Gastroesophageal sphincter (tissue), 4 donors: Measurements from ENCODE around the gene AGRP. TPM values are rescaled to one million over a fixed set of nuclear protein-coding genes. Genes with fewer than 3 reads are reported as not detected.

Experiments
- ATAC-seq: fragments of 150-250 bp; one replicate; pipeline ENCODE4 v1.9.1; 2016; ENCODE audit warnings: mild to moderate bottlenecking, moderate library complexity
- H3K27ac ChIP-seq, 4 donors: fragments of 200-600 bp; sonication (generic) in 3 of 4; 1 replicate in 3 of 4; 2 replicates in 1 of 4; pipeline ENCODE4 v1.5.1; 2016 to 2019
- H3K27me3 ChIP-seq: fragments of 200-600 bp; sonication (generic); one replicate; pipeline ENCODE4 v1.5.1; 2019
- H3K36me3 ChIP-seq, 2 donors: fragments of 200-600 bp; sonication (generic); one replicate each; pipeline ENCODE4 v1.5.1; 2019; ENCODE audit warnings: control low read depth in 1 of 2
- H3K4me1 ChIP-seq, 3 donors: fragments of 200-600 bp; sonication (generic); 1 replicate in 2 of 3; 2 replicates in 1 of 3; pipeline ENCODE4 v1.5.1; 2016 to 2019; ENCODE audit warnings: control low read depth in 2 of 3
- H3K4me3 ChIP-seq, 2 donors: fragments of 200-600 bp; sonication (generic); one replicate each; pipeline ENCODE4 v1.5.1; 2019; ENCODE audit warnings: mild to moderate bottlenecking in 1 of 2, moderate library complexity in 1 of 2
- H3K9me3 ChIP-seq, 3 donors: fragments of 200-600 bp; sonication (generic); one replicate each; pipeline ENCODE4 v1.5.1; 2017 to 2019; ENCODE audit warnings: control low read depth in 2 of 3
- EP300 ChIP-seq: sonication (generic); formaldehyde crosslinking; IDR thresholded peaks from one replicate; pipeline ENCODE4 v1.6.1; 2017; ENCODE audit warnings: antibody characterized with exemption, mild to moderate bottlenecking
- POLR2A ChIP-seq, 2 donors: fragments of 450-650 bp; IDR thresholded peaks; one replicate each; pipeline ENCODE4 v1.6.1; 2017; ENCODE audit warnings: antibody characterized with exemption in 2 of 2, mild to moderate bottlenecking in 2 of 2, moderate library complexity in 1 of 2
- POLR2AphosphoS5 ChIP-seq: sonication (generic); formaldehyde crosslinking; IDR thresholded peaks from one replicate; pipeline ENCODE4 v1.6.1; 2017; ENCODE audit warnings: antibody characterized with exemption
- WGBS, 2 donors: methylation state at CpG; one replicate each; pipeline ENCODE4 v1.1.5; 2018; ENCODE audit warnings: low coverage in 1 of 2; 5-methylcytosine and 5-hydroxymethylcytosine counted together
- total RNA-seq, 4 donors: library from RNA; depleted of rRNA; stranded (reverse); fragments of >200 nt; gene quantifications; one replicate each; pipeline ENCODE4 v1.1.0, GENCODE V29; 2016
- TF ChIP-seq, protein P1 (sequence below), 4 experiments: fragments of 200-600 bp in 2 of 4; fragments of 450-650 bp in 2 of 4; sonication (generic) in 1 of 4; IDR thresholded peaks; one replicate each; pipeline ENCODE4 v1.5.1; 2017 to 2019; ENCODE audit warnings: antibody characterized with exemption in 4 of 4, mild to moderate bottlenecking in 2 of 4, moderate library complexity in 2 of 4

Gene AGRP
- total RNA-seq, 4 donors from 2014 or later: not detected

- peak overlapping the region in 1 of 4 donors; percentile 5 for H3K27ac ChIP-seq
- H3K4me1 ChIP-seq: peaks cover 0 to 43% (median 14%) of the 10 kb centered on the region in 3 donors
Measured at GRCh38 chr16:67486805-67487204, 3.5 kb upstream of the AGRP start.

DNA sequence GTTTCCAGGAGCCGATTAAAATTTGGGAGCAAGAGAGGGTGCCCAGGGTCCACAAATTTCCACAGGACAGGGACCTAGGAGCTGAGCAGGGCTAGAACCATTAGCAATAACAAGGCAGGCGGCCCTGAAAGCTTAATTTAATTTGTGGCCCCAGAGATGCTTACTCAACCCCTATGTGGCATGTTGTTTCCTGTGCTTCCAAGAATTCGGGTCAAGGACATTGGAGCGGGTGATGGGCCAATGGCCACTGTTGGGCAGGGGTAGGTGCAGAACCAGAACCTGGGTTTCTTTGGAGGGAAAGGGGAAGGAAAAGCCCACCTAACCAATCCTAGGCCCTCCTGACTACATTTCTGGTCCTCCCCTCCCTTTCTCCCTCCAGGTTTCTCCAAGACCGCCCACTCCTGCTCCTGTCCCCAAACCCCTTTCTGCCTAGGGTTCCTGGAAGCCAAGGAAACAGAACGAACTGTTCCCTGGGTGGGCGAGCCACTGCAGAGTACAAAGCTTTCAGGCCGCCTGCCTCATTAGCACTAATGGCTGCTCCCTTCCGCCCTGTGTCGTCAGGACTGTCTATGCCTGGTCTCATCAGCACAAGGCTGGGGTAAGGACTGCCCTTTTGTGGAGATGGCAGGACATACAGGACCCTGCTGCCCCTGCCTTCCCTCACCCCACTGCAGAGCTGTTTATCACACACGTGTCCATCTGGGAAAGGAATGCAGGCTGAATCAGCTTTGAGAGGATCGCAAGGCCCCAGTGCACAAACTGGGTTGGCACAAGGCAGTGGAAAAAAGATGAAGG is 581 bp upstream of the AGRP start:
- Histone ChIP-seq H3K4me1 (peaks cover 0 to 50% (median 24%) of the 10 kb centered on the region in 3 donors), H3K27ac (no peak overlapping the region), H3K27me3 (no peaks in the 10 kb centered on the region), H3K9me3 (no peaks in the 10 kb centered on the region), H3K36me3 (peaks cover 0 to 17% of the 10 kb centered on the region in 2 donors), H3K4me3 (no peak overlapping the region)
- TF ChIP-seq EP300: no peak
- TF ChIP-seq POLR2A (IDR thresholded peaks at IDR 0.05): no peak
- TF ChIP-seq, protein P1, sequence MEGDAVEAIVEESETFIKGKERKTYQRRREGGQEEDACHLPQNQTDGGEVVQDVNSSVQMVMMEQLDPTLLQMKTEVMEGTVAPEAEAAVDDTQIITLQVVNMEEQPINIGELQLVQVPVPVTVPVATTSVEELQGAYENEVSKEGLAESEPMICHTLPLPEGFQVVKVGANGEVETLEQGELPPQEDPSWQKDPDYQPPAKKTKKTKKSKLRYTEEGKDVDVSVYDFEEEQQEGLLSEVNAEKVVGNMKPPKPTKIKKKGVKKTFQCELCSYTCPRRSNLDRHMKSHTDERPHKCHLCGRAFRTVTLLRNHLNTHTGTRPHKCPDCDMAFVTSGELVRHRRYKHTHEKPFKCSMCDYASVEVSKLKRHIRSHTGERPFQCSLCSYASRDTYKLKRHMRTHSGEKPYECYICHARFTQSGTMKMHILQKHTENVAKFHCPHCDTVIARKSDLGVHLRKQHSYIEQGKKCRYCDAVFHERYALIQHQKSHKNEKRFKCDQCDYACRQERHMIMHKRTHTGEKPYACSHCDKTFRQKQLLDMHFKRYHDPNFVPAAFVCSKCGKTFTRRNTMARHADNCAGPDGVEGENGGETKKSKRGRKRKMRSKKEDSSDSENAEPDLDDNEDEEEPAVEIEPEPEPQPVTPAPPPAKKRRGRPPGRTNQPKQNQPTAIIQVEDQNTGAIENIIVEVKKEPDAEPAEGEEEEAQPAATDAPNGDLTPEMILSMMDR (IDR thresholded peaks at IDR 0.05): no peak
- no peak for TF ChIP-seq POLR2AphosphoS5
- 84% methylated on average over 10 of the region's 12 CpGs; no CpG with 5 or more reads in 1 of the 2 donors for WGBS, 2 donors
- no peak for ATAC-seq

More at GRCh38 chr16:67486805-67487204, 3.5 kb upstream of the AGRP start:
- no peak for ATAC-seq
- no peak overlapping the region for H3K4me3 ChIP-seq
- no peak for TF ChIP-seq POLR2A (IDR thresholded peaks at IDR 0.05)
- TF ChIP-seq POLR2AphosphoS5: no peak
- TF ChIP-seq, protein P1 (IDR thresholded peaks at IDR 0.05): no peak
- TF ChIP-seq EP300: no peak
- no CpG with 5 or more reads among the region's 3 CpGs for WGBS, 2 donors
- no peaks in the 10 kb centered on the region for H3K9me3 ChIP-seq
- no peaks in the 10 kb centered on the region for H3K27me3 ChIP-seq
- peaks cover 0 to 17% of the 10 kb centered on the region in 2 donors for H3K36me3 ChIP-seq

DNA sequence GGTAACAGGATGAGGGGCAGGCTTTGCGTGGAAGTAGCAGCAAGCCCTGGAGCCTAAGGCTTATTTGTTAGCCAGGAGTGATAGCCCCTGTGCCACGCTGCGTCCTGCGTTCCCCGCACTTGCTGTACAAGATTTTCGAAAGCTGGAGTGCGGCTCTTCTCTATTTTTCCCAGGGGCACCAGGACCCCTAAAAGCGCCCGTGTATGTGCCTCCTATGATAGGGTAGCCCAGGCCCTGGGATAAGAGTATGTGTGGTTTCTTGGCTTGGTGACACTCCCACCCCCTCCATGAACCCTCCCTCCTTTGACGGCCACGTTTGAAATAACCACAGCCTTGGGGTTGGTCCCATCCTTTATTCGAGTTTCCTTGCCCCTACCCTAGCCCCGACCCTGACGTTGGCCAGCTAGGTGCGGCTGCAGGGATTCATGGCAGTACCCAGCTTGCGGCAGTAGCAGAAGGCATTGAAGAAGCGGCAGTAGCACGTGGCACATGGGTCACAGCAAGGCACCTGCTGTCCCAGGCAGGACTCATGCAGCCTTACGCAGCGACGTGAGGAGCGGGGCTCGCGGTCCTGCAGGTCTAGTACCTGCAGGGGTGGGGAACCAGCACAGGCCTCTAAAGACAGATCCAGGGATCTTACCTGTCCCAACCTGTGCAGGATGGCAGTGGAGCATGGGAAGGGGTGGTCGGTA is 968 bp downstream of the AGRP start:
- H3K4me3 ChIP-seq: peak overlapping the region in 1 of 2 donors; percentile 95
- H3K9me3 ChIP-seq: no peaks in the 10 kb centered on the region
- TF ChIP-seq POLR2AphosphoS5: no peak
- TF ChIP-seq, protein P1 (IDR thresholded peaks at IDR 0.05): no peak
- H3K27ac ChIP-seq: peak overlapping the region in 3 of 4 donors; percentile 64 to 95 (median 94)
- WGBS, 2 donors: 39 to 100% methylated on average over 2 to 10 of the region's 25 CpGs
- peaks cover 0 to 17% of the 10 kb centered on the region in 2 donors for H3K36me3 ChIP-seq
- no peaks in the 10 kb centered on the region for H3K27me3 ChIP-seq
- ATAC-seq: no peak
- peaks cover 0 to 59% (median 25%) of the 10 kb centered on the region in 3 donors for H3K4me1 ChIP-seq

GRCh38 chr16:67481561-67482232 is 1.6 kb downstream of the AGRP start:
- peak; percentile 7 for ATAC-seq
- H3K4me3 ChIP-seq: peak overlapping the region; percentile 46 to 95
- TF ChIP-seq POLR2AphosphoS5: no peak
- TF ChIP-seq EP300: no peak
- TF ChIP-seq POLR2A (IDR thresholded peaks at IDR 0.05): no peak
- TF ChIP-seq, protein P1 (IDR thresholded peaks at IDR 0.05): no peak
- H3K36me3 ChIP-seq: peaks cover 0 to 17% of the 10 kb centered on the region in 2 donors
- no peaks in the 10 kb centered on the region for H3K9me3 ChIP-seq
- no peaks in the 10 kb centered on the region for H3K27me3 ChIP-seq
- H3K27ac ChIP-seq: peak overlapping the region; percentile 51 to 95 (median 79)
- peaks cover 0 to 63% (median 25%) of the 10 kb centered on the region in 3 donors for H3K4me1 ChIP-seq
- WGBS, 2 donors: 23 to 33% methylated on average over 5 to 11 of the region's 17 CpGs
